T-helper 9 cell (primary cell): ENCODE data around the gene RASL10A.

Experiments used
- DNase-seq: peaks from one replicate; pipeline ENCODE4 v3.0.0-alpha.2; 2020

RASL10A gene

DNA sequence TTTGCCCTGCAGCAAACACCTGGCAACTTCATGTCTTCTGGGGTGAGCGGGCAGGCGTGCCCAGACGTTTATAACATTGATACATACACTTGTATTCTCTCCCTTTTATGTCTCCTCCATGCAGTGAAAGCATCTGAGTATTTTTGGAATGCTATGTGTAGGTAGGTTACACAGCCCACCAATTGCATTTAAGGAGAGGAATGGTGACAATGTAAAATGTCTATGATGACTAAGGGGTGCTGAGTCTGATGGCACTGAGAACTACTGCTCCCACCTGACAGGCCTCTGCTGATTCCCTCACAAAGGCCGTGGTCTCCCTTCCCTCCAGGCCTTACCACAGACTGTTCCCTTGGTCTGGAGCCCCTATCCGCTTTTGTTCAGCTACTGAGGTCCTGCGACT lies 22.9 kb upstream of the RASL10A start:
- no peak for DNase-seq

DNA sequence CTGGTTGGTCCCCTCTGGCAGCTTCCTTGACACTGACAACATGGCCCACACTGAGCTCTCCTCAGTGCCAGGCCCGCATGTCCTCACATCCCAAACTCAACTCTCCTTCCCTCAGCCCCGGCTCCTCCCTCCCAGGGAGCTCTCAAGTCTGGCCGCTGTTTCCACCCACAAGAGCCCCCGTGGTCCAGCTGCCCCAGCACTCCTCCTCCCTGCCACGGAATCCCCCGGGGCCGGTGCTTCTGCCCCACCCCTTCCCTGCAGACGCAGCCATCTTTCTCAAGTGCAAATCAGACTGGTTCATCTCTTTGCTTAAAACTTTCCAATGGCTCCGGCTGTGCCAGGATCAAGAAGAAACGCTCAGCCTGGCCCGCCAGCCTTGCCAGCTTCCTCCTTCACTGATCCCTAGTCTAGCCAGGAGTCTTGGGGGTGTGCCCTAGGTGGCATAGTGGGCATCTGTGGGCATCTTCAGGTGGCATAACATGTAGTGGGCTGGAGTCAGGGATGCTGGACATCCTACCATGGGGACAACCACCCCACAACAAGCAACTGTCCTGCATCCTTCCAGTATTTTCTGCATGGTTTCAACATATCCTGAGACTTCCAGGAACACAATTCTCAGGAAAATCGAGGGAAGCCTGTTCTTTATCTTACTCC lies 22.3 kb upstream of the RASL10A start:
- DNase-seq = no peak

DNA sequence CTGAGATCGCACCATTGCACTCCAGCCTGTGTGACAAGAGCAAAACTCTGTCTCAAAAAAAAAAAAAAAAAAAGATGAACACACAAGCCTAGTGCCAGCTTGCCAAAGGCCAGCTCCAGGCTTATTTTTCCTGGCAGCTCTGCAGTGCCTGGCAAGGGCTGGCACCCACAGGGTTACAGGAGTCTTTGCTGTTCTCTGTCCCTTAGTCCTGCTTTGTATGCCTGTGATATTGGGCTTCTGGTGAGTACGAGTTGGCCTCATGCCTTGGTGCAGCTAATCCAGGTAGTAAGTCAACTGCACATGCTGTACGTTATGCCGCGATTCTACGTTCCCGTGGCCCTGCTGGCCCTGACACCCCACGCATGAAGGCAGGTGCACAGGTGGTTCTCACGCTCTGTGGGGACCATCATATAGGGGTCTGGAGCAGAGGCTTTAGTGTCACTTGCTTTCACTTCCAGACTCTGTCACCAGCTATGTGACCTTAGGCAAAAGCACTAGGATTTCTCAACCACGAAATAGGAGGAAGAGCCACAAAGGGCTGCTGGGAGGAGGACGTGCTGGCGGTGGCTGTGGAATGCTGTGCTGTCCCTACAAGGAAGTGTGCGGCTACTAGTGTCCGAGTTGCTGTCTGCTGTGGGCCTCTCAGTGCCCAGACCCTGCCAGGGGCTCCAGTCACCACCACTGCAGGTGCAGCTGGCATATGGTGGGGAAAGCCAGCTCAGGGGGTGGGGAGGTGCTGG lies 21.4 kb upstream of the RASL10A start:
- DNase-seq = no peak

DNA sequence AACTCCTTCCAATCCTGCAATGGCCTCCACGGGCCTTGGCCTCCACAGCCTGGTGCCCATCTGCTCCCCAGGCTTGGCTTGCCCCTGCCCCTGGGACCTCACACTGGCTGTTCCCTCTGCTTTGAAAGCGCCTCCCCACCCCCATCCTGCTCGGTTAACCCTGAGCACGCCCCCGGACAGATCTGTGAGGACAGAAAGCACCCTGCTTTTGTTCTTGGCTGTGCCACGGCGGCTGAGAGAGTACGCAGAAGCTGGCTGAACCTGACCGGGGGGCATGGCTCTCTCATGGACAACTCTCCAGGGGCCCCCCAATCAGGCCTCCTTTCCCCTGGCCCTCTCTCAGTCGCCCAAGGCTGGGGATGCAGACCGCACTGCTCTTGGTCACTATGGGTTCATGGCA lies 20.2 kb upstream of the RASL10A start:
- no peak for DNase-seq

DNA sequence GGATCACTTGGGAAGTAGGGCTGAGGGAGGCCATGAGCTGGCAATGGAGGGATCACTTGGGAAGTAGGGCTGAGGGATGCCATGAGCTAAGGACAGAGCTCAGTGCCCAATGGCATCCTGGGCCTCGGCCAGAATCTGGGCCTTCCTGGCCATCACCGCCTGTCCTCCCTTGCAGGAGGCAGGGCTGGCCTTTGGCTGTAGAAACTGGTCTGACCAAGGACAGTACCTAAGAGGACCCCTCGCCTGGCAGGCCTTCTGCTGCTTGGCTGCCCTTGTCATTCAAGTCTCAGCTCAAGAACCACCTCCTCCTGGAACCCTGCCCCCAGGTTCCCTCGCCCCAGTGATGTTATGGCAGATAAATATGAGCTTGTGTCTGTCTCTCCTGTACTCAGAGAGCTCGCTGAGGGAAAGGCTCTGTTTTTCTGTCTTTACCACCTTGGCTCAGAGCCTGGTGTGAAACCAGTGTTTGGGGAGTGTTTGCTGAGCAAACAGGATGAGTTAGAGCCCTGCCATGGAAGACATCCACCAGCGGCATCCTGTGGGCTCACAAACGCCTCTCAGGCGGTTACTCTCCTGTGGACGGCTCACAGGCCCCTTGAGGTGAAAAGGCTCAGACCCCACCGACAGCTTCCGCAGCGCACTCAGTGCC lies 19.3 kb upstream of the RASL10A start:
- DNase-seq = no peak

DNA sequence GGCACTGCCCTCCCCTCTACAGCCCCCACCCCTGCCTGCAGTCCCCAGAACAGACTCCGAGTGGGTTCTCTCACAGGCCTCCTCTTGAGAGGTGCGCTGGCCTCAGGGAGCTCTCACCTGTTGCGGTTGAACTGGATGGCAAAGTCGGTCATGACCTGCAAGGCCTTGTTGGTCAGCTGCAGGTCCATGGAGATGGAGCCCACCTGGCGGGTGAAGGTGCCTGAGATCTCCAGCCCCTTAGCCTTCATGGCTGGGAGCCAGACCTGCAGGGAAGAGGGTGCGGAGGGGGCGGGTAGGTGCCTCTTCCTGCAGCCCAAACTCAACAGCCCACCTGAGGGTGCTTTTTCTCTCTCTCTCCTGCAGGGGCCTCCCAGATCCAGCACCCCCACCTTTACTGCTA lies 18.7 kb upstream of the RASL10A start:
- DNase-seq = no peak

DNA sequence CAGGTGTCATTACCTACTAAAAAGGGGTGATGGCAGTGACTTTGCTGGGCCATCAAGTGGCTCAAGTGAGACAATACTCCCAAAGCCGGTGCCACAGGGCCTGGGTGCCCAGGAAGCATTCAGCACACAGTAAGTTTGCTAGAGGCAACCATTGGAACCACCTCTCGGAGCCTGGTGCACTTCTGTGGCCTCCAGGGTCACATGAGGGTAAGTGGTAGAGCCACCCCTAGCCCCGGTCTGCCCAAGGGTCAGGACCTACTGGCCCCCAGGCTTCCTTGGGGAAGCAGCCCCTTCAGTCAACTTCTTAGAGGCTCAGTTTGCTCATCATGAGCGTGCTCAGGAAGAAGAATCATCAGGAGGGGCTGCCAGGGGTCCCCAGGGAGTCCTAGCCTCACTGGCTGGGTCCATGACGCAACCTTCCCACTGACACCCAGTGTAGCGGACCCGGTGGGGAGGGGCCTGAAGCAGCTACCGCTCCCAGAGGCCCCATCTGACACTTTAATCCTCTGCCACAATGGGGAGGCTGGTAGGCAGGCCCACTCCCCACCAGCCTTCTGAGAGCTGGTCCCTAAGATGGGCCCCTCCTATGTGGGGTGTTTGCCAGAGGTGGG lies 17.5 kb upstream of the RASL10A start:
- no peak for DNase-seq

DNA sequence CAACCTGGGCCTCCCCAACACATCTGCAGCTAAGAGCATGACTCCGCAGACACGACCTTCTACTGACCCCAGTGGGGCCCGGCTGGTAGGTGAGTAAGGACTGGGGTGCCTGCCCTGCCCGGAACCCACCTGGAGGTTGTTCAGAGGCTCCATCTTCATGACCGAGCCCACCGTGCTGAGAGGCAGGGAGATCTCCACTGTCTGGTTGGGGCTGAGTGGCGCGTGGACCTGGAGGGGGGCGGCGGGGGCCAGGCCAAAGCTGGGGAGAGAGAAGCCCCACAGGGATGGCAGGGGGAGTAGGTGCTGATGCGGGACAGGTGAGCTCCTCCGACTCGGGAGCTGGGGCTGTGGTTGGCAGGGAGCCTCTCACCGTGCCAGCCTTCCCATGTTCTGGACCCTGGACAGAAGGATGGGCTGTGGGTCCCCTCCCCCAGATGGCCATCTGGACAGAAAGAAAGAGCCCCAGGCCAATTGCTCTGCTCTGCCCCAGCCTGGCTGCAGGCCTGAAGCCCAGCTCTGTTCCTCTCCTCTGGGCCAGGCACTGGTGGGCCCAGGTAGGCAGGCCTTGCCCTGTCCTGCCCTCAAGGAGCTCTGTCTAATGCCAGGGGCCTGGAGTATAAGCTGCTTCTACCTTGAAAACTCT lies 16.3 kb upstream of the RASL10A start:
- no peak for DNase-seq

DNA sequence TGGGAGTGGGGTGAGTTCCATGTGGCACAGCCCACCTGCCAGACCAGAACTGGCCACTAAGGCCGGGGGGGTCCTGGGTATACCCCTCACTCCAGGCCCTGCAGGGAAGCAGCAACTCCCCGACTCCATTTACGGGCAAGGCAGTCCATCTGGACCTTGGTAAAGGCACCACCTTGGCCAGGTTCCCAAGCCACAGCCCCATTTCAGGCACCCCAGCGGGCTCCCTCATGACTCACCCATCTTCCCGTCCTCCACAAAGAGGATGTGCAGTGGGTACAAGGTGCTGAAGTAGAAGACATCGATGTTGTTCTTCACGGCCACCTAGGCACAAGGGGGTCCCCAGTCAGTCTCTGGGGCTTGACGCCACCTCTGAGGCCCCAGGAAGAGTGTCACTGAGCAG lies 15.7 kb upstream of the RASL10A start:
- no peak for DNase-seq

DNA sequence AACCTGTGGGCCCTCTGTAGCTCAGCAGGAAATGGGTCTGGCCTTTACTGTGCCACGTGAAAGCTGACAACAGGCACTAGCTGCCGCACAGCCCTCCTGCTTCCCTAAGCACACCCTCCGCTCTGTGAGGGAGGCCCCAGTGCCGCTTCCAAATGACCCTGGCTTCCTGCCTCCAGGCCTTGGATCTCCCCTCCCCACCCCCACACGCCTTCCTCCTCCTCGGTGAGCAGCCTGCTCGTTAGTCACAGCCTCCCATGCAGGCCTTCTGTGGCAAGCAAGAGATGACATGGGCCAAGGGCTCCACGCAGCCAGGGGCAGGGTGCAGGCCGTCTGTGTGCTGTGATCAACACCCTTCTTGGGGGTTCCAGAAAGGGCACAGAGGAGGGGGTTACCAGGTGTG lies 15.3 kb upstream of the RASL10A start:
- DNase-seq = no peak

DNA sequence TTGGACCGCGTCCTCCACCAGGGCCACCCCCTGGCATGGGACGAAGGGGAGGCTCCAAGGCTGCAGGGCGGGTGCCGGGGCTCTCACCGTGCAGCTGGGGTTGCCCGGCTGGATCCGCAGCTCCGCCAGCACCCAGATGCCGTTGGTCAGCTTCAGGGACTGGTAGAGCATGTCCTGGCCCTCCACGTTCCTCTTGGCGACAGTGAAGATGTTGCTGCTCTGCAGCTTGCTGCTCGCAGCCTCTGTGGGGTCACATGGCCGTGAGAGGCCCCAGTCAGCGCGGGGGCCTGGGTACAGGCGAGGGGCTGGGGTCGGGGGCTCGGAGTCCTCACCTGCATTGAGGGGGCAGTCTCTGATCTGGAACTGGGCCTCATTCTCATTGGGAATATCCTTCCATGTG lies 14.8 kb upstream of the RASL10A start:
- no peak for DNase-seq

DNA sequence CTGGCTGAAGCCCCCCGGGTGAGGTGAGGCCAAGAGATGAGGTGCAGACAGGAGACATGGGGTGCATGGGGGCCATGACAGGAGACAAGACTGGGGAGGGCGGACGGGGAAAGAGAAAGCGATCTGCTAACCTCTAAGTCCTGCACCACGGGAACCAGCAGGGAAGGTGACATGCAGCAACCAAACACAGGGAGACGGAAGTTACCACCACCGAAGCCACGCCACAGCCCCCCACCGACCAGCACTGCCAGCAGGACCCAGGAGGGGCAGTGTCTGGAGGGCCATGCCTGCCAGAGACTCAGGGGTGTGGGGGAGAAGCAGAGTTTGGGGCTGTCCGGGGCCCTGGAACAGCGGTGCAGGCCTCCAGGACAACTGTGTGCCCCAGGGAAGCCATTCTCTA lies 14.1 kb upstream of the RASL10A start:
- DNase-seq = no peak

DNA sequence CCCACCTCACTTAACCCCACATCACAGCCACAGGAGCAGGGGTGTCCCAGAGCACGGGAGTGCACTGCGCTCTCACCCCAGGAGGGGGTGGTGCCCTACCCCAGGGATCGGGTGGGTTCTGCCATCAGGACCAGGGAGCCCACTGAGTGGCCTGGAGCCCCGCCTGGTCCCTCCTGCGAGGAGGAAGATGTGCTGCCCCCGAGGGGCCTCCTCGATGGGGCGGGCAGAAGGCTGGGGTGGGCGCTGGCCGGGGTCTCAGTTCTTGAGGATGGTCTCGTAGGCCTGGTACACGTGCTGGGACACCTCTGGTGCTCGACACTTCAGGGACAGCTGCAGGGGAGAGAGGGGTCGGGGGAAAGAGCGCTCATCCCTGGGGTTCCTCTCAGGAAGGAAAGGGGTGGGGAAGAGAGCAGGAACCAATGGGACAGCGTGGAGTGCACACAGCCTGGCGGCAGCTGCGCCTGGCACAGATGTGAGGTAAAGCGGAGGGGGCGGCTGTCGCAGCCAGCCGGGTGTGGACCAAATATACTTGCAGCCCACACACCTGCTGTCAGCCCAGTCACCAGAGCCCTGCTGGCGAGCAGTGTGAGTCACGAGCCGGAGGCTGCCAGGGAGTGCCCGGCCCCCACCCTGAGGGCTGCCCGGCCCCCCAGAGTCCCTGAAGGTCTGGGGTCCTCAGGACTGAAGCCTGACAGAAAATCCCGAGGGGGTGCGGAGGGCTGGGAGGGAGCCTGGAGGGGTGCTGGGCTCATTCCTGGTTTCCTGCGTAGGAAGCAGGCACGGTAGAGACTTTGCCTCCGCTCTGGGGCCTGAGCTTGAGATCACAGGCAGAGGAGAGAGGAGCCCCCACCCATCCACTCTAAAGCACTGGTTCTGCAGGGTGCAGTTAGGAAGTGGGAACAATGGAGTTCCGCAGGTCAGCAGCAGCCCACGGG lies 13.3 kb upstream of the RASL10A start:
- no peak for DNase-seq

DNA sequence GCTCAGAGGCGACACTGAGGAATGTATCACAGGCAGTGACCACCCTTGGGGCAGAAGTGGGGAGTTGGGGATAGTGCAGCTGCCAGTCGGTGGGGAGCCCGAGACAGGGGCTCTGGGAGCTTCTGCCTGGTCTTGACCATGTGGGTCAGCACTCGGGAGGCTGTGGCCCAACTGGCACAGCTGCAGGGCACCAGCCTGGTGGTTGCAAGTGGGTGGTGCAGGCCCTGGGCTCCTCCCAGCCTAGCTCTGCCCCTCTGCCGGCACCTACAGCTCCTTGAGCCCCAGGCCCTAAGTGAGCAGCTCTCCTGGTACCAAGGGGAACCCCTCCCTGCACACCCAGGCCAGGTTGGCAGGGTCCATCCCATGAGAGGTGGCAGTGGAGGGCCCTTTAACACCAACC lies 12.6 kb upstream of the RASL10A start:
- DNase-seq = no peak

DNA sequence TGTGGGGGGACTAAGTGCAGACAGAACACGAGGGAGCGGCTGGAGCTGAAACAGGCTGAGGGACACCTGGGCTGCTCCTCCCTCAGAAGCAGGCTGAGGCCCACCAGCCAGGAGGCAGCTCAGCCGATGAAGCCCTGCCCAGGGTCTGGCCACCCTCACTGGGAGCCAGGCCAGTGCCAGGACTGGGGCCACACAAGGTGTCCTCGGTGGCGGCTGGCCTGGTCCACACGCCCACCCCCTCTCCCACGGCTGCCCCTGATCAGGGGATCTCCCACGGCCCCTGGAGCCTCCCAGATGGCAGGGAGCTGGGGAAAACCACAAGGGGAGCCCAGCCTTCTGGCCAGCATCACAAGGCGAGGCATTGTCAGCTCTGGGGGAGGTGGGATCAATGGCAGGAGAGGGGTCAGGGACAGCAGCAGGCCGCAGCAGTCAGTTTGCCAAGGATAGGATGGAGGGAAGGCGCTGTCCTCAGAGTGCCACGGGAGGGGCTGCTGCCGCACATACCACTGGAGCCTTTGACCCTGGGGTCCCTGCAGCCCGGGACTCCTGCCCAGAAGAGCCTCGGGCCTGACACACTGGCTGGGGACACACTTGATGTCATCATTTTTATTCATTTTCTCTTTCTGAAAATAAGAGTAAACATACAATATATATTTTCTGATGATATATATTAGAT lies 11.7 kb upstream of the RASL10A start:
- no peak for DNase-seq

DNA sequence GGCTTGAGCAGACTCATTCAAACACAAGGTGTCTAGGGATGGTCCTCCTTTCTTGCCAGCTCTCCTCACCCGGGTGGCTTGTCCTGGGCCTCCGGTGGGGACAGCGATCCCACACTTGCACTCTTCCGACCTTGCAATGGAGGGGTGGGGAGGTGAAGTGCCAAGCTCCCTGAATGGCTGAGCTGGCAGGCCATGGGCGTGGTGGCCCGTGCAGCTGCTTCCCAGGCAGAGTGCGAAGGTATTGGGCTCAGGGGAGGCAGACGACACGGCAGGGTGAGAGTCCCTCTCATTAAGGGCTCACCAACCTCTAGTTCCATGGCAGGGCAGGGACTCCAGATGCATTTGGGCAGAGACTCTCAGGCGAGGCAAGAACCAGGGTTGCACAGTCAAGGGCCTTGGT lies 11.0 kb upstream of the RASL10A start:
- DNase-seq = no peak

DNA sequence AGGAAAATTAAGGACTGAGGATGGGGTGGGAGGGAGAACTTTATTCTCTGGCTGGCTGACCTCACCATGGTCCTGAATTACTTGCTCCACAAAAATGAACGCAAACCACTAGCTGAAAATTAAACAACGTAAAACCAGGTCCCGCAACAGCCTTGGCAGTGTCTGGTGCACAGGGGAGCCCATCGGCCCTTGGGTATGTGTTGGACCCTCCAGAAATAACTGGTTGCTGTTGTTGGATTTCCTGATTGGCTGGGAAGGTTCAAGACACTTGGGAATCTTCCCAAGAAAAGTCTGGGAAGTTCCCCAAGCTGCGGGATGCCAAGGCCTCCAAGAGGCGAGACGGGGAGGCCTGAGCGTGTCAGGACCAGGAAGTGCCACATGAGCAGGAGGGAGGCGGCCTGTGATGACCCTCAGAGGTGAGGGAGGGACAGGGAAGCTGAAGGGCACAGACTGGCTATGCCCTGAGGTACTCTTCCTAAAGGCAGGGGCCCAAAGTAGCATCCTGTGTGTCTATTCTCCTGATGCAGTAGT lies 10.4 kb upstream of the RASL10A start:
- no peak for DNase-seq

DNA sequence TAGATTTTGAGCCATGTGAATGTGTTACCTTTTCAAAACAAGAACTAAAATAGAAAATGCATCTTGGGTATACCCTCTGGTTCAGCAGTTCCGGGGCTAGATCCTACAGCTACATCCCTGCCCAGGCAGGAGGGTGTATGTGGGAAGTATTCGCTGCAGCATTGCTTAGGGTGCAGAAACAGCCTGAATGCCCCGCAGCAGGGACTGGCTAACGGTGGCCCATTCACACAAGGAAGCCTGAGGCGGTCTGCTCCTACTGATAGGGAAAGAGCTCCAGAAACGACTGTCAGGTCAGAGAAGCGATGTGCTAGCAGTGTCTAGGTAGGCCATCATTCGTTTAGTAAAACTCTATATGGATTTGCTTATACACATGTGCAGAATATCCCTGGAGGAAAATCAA lies 9.9 kb upstream of the RASL10A start:
- no peak for DNase-seq

DNA sequence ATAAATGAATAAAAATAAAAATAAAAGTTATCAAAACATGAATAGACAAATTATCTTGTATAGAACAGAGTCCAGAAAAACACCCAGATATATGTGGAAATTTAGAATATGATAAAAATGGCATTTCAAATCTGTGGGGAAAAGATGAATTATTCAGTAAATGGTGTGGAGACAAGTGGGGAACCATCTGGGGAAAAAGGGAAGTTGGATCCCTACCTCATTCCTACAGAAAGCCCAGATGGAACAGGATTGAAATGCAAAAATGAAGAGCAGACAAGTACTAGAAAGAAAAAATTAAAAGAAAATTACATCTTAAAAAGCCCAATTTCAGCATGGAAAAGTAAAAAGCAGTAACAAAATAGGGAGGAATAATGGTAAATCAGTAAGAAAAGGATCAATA lies 8.1 kb upstream of the RASL10A start:
- no peak for DNase-seq

DNA sequence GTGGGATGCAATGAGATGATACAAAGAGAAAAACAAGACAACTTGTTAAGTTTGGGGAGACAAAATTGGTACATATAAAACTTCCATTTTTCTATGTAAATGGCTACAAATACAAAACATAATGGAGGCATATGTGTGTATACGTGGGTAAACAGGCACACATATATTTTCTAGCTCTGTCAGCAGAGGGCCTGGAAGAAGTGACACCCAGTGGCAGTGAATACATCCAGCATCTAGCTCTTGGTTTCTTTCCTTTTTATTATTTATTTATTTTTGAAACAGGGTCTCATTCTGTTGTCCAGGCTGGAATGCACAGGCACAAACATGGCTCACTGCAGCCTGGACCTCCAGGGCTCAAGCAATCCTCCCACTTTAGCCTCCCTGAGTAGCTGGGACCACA lies 5.0 kb upstream of the RASL10A start:
- no peak for DNase-seq

DNA sequence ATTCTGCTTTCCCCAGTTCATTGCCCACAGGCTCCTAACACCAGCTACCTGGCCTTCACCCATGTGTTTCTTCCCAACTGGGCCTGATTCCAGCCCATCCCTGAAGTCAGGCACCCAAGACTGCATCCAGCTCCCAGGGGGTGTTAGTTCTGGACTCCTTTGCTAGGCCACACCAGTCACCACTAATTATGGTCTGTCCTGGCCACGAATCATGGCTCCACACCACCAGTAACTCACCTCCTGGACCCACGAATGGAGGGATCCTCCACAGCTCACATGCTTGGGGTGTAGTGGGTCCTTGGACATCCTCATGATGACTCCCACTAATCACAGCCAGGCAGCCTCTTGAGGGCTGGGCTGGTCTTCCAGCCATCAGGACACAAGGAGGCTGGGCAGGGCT lies 3.6 kb upstream of the RASL10A start:
- no peak for DNase-seq
